GM12801 (cell line): Measurements from ENCODE around the gene HDAC8.

Experiments
- CTCF ChIP-seq: IDR thresholded peaks from one replicate; pipeline ENCODE4 v1.5.1; 2011; ENCODE audit warnings: control low read depth; ENCODE audit not compliant: insufficient read length; ENCODE audit errors: extremely low read depth

Gene HDAC8

DNA sequence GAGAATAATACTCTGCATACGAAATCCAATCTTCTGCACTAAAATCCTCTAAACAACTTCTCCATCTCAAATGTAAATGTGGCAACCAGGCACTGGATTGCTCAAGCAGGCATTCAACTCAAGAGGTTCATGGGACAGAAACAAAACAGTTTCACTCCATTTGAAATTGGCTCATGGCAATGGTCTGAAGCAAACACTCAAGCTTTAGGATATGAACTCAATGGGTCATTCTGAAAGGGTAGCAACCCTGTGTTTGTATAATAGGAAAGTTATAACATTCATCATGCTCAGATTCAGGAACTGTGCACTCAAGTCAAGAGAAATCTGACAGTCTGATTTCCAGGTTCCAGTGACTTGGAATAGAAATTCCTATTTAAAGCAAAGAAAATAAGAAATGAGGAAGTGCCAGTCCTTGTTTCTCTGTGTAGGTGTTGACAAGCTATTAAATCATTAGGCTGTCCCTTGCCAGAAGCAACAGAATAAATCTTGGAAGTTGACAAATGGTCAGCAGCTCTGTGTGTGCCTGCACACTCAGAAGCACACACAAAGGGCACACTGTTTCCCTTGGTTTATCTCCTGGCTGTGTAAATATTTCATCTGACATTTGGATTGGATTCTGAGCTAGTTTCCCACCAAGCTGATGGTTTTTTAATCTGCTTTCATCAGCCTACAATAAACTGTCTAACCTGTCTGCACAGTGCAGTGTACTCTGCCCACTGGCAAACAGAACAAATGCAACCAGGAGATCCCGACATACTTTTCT is 191.0 kb downstream of the HDAC8 start:
- TF ChIP-seq CTCF = no peak

DNA sequence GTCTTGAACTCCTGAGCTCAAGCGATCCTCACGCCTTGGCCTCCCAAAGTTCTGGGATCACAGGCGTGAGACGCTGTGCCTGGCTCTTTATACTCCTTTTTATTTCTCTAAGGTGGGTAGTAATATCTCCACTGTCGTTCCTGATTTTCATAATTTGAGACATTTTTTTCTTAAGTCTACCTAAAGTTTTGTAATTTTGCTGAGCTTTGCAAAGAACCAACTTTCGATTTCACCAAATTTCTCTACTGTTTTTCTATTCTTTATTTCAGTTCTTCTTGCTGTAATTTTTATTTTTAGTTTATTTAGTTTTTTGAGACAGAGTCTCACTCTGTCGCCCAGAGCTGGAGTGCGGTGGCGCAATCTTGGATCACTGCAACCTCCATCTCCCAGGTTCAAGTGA is 196.5 kb downstream of the HDAC8 start:
- no peak for TF ChIP-seq CTCF

GRCh38 chrX:72373136-72373535 is 199.5 kb downstream of the HDAC8 start:
- no peak for TF ChIP-seq CTCF

- TF ChIP-seq CTCF = no peak
These were observed 199.9 kb downstream of the HDAC8 start for GRCh38 chrX:72372735-72373134.

- TF ChIP-seq CTCF = no peak
These were observed 201.2 kb downstream of the HDAC8 start for GRCh38 chrX:72371405-72371804.

DNA sequence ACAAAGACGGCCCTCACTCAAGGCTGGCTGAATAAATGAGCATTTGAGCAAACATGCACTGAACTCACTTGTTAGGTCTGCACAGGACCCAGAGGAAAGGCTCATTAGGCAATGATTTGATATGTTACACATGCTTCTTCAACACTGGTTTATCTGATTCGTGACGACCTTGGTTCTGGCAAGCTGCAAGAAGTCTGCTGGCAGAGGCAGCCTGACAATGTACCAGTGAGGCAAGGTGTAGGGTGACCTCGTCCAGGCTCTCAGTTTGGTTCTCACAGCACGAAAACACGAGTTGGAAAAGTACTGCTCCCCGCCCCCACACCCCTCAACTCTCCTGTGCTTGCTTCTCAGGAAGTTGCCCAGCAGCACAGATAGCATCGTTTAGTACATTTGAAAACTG is 203.8 kb downstream of the HDAC8 start:
- no peak for TF ChIP-seq CTCF

DNA sequence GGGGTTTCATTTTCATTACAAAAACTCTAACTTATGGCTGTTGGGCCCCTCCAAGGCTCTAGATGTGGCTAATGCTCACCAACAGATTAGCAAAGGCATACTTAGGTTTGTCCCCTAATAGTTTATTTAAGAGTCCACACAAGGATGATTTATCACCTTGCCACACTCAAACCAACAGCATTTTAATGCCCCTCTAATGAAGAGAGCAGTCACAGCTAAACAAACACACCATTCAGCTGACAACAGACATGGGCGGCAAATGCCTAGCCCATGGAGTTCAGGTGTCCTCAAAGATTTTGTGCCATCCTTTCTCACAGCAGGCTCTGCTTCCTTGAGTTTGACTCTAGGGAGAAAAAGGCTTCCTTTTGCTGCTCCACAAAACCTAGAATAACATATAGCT is 205.1 kb downstream of the HDAC8 start:
- TF ChIP-seq CTCF = no peak
